Esophagus squamous epithelium (tissue), 5 donors: ENCODE data around the gene MCUR1. TPM values are rescaled to one million over a fixed set of nuclear protein-coding genes. Genes with fewer than 3 reads are reported as not detected.
"Not testable (repeated sequence)": the region's sequence is repeated elsewhere in the genome, so short reads cannot be mapped to it uniquely, and the experiment has no call there.

Experiments used
- DNase-seq: peaks from one replicate; lab custom pipeline; 2025; lab: John Stamatoyannopoulos, UW
- H3K27ac ChIP-seq, 4 donors: fragments of 200-600 bp; sonication (generic); one replicate each; pipeline ENCODE4 v1.5.1; 2016 to 2019; ENCODE audit warnings: mild to moderate bottlenecking in 1 of 4
- H3K27me3 ChIP-seq, 4 donors: fragments of 200-600 bp; sonication (generic); 1 replicate in 3 of 4; 2 replicates in 1 of 4; pipeline versions ENCODE4 v1.5.1 to v1.6.0; 2017 to 2021; ENCODE audit warnings: antibody characterized with exemption in 1 of 4
- H3K36me3 ChIP-seq, 3 donors: fragments of 200-600 bp; sonication (generic); one replicate each; pipeline ENCODE4 v1.5.1; 2016 to 2019
- H3K4me1 ChIP-seq, 3 donors: fragments of 200-600 bp; sonication (generic); one replicate each; pipeline ENCODE4 v1.5.1; 2017 to 2019
- H3K4me3 ChIP-seq, 4 donors: fragments of 200-600 bp; sonication (generic); 1 replicate in 3 of 4; 2 replicates in 1 of 4; pipeline ENCODE4 v1.5.1; 2016 to 2019; ENCODE audit warnings: mild to moderate bottlenecking in 2 of 4, moderate library complexity in 1 of 4
- H3K9me3 ChIP-seq, 3 donors: fragments of 200-600 bp; sonication (generic); one replicate each; pipeline ENCODE4 v1.5.1; 2016 to 2019
- POLR2A ChIP-seq, 4 donors: fragments of 450-650 bp; IDR thresholded peaks; one replicate each; pipeline ENCODE4 v1.6.1; 2017; ENCODE audit warnings: antibody characterized with exemption in 4 of 4, mild to moderate bottlenecking in 4 of 4, moderate library complexity in 3 of 4
- WGBS, 2 donors: methylation state at CpG; one replicate each; pipeline ENCODE4 v1.1.5; 2018; 5-methylcytosine and 5-hydroxymethylcytosine counted together
- intact Hi-C: fragments of 100-400 bp; cut with DNase I; formaldehyde crosslinking; loops from one replicate; pipeline ENCODE4 v1.15.0; 2022
- total RNA-seq, 4 donors: library from RNA; depleted of rRNA; stranded (reverse); fragments of >200 nt; gene quantifications; one replicate each; pipeline ENCODE4 v1.1.0, GENCODE V29; 2016
- TF ChIP-seq, protein P1 (sequence below), 6 experiments: fragments of 450-650 bp in 4 of 6; fragments of 200-600 bp in 2 of 6; sonication (generic) in 2 of 6; IDR thresholded peaks; one replicate each; pipeline ENCODE4 v1.5.1; 2016 to 2019; ENCODE audit warnings: antibody characterized with exemption in 6 of 6, mild to moderate bottlenecking in 4 of 6, moderate library complexity in 4 of 6
- donor health status: DM: yes; HTN: yes; CAD: no.

Gene MCUR1
- total RNA-seq, 4 donors from 2014 or later, result 11.4 to 14.3 (median 13.1) TPM

DNA sequence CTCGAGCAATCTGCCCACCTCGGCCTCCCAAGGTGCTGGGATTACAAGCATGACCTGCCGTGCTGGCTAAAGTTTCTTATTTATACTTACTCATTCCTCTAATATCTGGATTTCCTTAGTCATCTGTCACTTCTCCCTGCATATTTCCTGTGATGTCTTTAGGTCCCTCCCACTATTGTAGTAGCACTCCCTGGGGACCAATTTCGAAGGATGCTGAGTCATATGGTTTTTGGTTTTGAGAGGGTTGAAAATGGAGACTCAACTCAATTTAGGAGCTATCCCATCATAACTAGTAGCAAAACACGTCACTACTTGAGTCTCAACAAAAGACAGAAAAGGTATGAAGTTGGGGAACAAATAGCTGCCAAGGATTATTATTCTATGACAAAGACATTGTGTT is 20.2 kb downstream of the MCUR1 start:
- Histone ChIP-seq H3K27me3 (no peaks in the 10 kb centered on the region), H3K36me3 (peaks cover 0 to 65% (median 18%) of the 10 kb centered on the region in 3 donors), H3K27ac (peak overlapping the region in 2 of 4 donors; percentile 41 to 69), H3K4me1 (peaks cover 0 to 44% (median 5%) of the 10 kb centered on the region in 3 donors), H3K9me3 (no peaks in the 10 kb centered on the region), H3K4me3 (no peak overlapping the region)
- 42 to 43% methylated on average over 5 of the region's 5 CpGs for WGBS, 2 donors
- TF ChIP-seq POLR2A (IDR thresholded peaks at IDR 0.05), result no peak
- TF ChIP-seq, protein P1, sequence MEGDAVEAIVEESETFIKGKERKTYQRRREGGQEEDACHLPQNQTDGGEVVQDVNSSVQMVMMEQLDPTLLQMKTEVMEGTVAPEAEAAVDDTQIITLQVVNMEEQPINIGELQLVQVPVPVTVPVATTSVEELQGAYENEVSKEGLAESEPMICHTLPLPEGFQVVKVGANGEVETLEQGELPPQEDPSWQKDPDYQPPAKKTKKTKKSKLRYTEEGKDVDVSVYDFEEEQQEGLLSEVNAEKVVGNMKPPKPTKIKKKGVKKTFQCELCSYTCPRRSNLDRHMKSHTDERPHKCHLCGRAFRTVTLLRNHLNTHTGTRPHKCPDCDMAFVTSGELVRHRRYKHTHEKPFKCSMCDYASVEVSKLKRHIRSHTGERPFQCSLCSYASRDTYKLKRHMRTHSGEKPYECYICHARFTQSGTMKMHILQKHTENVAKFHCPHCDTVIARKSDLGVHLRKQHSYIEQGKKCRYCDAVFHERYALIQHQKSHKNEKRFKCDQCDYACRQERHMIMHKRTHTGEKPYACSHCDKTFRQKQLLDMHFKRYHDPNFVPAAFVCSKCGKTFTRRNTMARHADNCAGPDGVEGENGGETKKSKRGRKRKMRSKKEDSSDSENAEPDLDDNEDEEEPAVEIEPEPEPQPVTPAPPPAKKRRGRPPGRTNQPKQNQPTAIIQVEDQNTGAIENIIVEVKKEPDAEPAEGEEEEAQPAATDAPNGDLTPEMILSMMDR (IDR thresholded peaks at IDR 0.05), result no peak
- intact Hi-C loops, result loop anchor here (10.0 kb wide), 1 partner anchor 251 kb away; no protein-coding TSS in a partner anchor
- DNase-seq, result no peak

DNA sequence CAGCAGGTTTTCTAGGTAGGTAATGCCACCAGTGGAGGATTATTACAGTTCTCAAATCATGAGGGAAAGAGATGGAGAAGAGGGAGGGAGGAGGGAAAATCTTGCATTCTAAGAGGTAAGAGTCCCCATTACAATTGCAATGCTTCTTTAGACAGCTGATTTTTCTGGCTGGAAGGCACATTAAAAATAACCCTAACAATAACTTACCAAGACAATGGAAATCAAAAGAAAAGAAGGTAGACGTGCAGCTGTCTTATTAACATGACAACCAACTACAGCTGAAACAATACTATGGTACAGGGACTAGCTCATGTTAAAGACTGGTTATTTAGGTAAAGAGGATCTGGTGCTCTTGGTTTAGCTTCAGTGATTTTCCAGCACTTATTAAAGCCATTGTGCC is 24.6 kb downstream of the MCUR1 start:
- 64 to 72% methylated on average over 1 of the region's 1 CpG for WGBS, 2 donors
- intact Hi-C loops, result loop anchor here (10.0 kb wide), 1 partner anchor 255 kb away; no protein-coding TSS in a partner anchor
- TF ChIP-seq POLR2A (IDR thresholded peaks at IDR 0.05), result no peak
- TF ChIP-seq, protein P1 (IDR thresholded peaks at IDR 0.05), result no peak
- no peak overlapping the region for H3K4me3 ChIP-seq
- H3K4me1 ChIP-seq, result peaks cover 0 to 21% (median 8%) of the 10 kb centered on the region in 3 donors
- DNase-seq, result no peak
- H3K27ac ChIP-seq, result no peak overlapping the region
- peaks cover 0 to 53% (median 18%) of the 10 kb centered on the region in 3 donors for H3K36me3 ChIP-seq
- no peaks in the 10 kb centered on the region for H3K9me3 ChIP-seq
- no peaks in the 10 kb centered on the region for H3K27me3 ChIP-seq

GRCh38 chr6:13788820-13789219 is 25.5 kb downstream of the MCUR1 start:
- WGBS, 2 donors, result 87 to 95% methylated on average over 6 of the region's 6 CpGs

DNA sequence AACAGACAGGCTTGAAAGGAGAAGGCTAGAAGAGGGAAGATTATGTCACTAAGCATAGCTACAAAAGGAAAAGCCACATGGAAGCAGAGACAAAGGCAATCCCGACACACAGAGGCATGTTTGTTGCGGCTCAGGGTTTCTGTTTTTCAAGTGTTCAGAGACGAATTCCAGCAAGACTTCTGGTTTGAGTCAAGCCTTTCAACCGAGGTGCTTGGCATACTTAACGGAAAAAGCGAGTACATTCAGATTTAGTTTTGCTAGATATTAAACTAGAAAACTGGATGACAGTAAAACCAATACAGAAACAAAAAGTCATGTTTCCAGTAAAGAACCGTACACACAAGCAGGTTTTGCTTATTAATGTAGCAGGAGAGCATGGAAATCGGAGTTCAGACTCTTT is 27.2 kb downstream of the MCUR1 start:
- Histone ChIP-seq H3K36me3 (peaks cover 0 to 34% (median 12%) of the 10 kb centered on the region in 3 donors), H3K27ac (peak overlapping the region in 1 of 4 donors; percentile 1), H3K9me3 (no peaks in the 10 kb centered on the region), H3K4me3 (peak overlapping the region in 1 of 4 donors; percentile 30), H3K4me1 (peaks cover 0 to 9% (median 5%) of the 10 kb centered on the region in 3 donors), H3K27me3 (no peaks in the 10 kb centered on the region)
- intact Hi-C loops, result no loop called here
- WGBS, 2 donors, result 20 to 30% methylated on average over 8 of the region's 8 CpGs
- no peak for DNase-seq
- TF ChIP-seq, protein P1 (IDR thresholded peaks at IDR 0.05), result no peak
- TF ChIP-seq POLR2A (IDR thresholded peaks at IDR 0.05), result no peak

More at GRCh38 chr6:13788820-13789219, 25.5 kb downstream of the MCUR1 start:
- intact Hi-C loops, result no loop called here
- Histone ChIP-seq H3K9me3 (no peaks in the 10 kb centered on the region), H3K27me3 (no peaks in the 10 kb centered on the region), H3K36me3 (peaks cover 0 to 50% (median 18%) of the 10 kb centered on the region in 3 donors), H3K4me3 (no peak overlapping the region), H3K4me1 (peaks cover 0 to 12% (median 5%) of the 10 kb centered on the region in 3 donors), H3K27ac (no peak overlapping the region)
- no peak for TF ChIP-seq POLR2A (IDR thresholded peaks at IDR 0.05)
- TF ChIP-seq, protein P1 (IDR thresholded peaks at IDR 0.05), result no peak
- no peak for DNase-seq

GRCh38 chr6:13780162-13780561 is 34.2 kb downstream of the MCUR1 start:
- H3K27me3 ChIP-seq, intact Hi-C loops, H3K4me1 ChIP-seq, H3K27ac ChIP-seq, H3K36me3 ChIP-seq, H3K9me3 ChIP-seq, H3K4me3 ChIP-seq, DNase-seq: not testable (repeated sequence)
- 62 to 81% methylated on average over 8 of the region's 8 CpGs for WGBS, 2 donors
